ENCODE measurements around the gene GATAD2A. TPM values are rescaled to one million over a fixed set of nuclear protein-coding genes. Genes with fewer than 3 reads are reported as not detected.

GATAD2A gene
- total RNA-seq, 4 donors from 2014 or later = 67.8 to 99.9 (median 79.8) TPM

DNA sequence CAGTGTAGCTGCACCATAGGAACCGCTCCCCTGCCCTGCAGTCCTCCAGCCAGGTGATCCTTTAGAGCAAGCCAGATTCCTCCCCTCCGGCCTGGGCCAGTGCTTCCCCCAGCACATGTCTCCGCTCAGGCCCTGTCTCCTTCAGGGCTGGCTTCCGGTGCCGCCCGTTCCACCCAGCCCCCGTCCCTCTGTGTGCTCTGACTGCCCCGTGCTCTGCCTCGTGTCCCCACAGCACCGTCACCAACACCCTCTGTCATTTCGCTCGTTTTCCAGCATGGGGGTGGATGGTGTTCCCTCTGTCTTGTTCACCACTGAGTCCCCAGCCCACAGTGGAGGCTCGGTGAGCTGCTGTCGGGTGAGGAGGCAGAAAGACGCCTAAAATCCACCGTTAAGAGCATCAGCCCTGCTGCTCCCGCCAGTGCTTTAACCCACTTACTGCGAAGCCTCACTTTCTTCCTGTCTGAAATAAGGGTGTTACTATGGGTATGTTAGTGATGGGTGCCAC lies 55.3 kb downstream of the GATAD2A start:
- peak overlapping the region in 3 of 4 donors; percentile 6 to 29 (median 7) for H3K4me3 ChIP-seq
- TF ChIP-seq, protein P1, sequence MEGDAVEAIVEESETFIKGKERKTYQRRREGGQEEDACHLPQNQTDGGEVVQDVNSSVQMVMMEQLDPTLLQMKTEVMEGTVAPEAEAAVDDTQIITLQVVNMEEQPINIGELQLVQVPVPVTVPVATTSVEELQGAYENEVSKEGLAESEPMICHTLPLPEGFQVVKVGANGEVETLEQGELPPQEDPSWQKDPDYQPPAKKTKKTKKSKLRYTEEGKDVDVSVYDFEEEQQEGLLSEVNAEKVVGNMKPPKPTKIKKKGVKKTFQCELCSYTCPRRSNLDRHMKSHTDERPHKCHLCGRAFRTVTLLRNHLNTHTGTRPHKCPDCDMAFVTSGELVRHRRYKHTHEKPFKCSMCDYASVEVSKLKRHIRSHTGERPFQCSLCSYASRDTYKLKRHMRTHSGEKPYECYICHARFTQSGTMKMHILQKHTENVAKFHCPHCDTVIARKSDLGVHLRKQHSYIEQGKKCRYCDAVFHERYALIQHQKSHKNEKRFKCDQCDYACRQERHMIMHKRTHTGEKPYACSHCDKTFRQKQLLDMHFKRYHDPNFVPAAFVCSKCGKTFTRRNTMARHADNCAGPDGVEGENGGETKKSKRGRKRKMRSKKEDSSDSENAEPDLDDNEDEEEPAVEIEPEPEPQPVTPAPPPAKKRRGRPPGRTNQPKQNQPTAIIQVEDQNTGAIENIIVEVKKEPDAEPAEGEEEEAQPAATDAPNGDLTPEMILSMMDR (IDR thresholded peaks at IDR 0.05) = no peak
- no peak for TF ChIP-seq POLR2A (IDR thresholded peaks at IDR 0.05)
- peaks cover 0 to 13% (median 0%) of the 10 kb centered on the region in 3 donors for H3K36me3 ChIP-seq
- H3K27ac ChIP-seq = peak overlapping the region; percentile 66 to 83 (median 78)
- H3K27me3 ChIP-seq = no peaks in the 10 kb centered on the region
- H3K4me1 ChIP-seq = peaks cover 12 to 71% (median 50%) of the 10 kb centered on the region in 4 donors
- peak in 2 of 3 donors; percentile 55 to 79 for DNase-seq
- H3K9me3 ChIP-seq = no peaks in the 10 kb centered on the region

DNA sequence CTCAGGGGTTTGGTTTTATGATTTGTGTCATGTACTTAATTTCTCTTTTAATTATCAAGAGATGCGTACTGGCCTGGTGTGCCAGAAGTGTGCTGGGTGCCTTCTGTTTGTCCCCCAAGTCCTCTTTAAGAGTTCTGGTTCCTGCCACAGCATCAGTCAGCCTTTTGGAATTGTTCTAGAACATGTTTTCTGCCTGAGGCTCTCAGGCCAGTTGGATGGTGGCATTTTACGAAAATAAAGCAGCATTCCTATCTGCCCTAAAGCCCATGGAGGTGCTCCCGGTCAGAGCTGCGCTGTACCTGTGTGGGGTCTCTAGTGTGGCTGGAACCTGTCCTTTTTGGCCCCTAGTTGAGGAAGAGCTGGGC lies 55.8 kb downstream of the GATAD2A start:
- Histone ChIP-seq H3K4me1 (peaks cover 12 to 71% (median 50%) of the 10 kb centered on the region in 4 donors), H3K36me3 (peaks cover 0 to 18% (median 0%) of the 10 kb centered on the region in 3 donors), H3K27ac (peak overlapping the region; percentile 66 to 83 (median 78)), H3K27me3 (no peaks in the 10 kb centered on the region), H3K9me3 (no peaks in the 10 kb centered on the region), H3K4me3 (peak overlapping the region in 1 of 4 donors; percentile 6)
- TF ChIP-seq, protein P1 (IDR thresholded peaks at IDR 0.05) = no peak
- TF ChIP-seq POLR2A (IDR thresholded peaks at IDR 0.05) = no peak
- no peak for DNase-seq

DNA sequence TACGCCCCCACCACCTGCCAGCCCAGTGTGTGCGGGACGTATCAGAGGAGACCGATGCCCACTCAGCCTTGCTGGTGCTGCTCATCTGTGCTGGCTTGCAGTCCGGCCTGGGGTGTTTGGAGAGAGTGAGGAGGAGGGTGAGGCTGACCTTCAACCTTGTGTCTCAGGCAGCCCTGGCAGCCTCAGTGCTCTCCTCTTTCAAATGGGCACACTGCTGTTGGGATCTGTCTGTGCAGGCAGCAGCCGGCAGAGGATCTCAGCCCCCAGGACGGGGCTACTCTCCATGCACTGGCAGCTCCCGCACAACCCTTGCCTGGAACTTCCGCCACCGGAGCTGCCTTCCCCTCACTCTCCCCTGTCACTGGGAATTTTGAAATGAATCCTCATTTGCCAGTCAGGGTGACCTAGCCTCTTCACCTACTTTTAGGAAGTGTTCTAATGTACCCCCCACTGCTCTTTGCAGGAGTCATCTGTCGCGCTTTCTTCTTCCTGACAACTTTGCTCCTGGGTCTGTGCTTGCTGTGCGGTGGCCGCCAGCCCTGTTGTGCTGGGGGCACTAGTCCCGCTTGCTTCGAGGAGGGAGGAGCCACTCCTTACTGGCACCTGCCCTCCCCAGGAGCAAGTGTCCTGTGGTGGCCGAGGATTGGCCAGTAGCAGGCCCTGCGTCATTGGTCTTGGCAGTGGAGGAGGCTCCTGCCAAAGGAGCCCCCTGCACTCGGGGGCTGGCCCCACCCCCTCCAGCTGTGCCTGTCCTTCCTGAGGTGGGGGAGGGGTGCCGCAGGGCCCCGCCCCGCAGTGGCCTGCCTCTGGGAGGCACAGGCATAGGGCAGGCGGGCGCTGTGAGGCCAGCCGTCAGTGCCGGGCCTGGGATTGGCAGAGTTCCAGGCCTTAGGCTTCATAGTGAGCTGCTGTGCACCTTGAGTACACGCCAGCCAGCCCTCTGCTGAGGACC lies 56.5 kb downstream of the GATAD2A start:
- Histone ChIP-seq H3K27ac (peak overlapping the region; percentile 66 to 83 (median 78)), H3K4me3 (peak overlapping the region in 2 of 4 donors; percentile 6 to 18), H3K36me3 (peaks cover 0 to 24% (median 0%) of the 10 kb centered on the region in 3 donors), H3K9me3 (no peaks in the 10 kb centered on the region), H3K4me1 (peaks cover 12 to 71% (median 50%) of the 10 kb centered on the region in 4 donors), H3K27me3 (no peaks in the 10 kb centered on the region)
- TF ChIP-seq POLR2A (IDR thresholded peaks at IDR 0.05) = no peak
- DNase-seq = peak in 2 of 3 donors; percentile 61 to 69

DNA sequence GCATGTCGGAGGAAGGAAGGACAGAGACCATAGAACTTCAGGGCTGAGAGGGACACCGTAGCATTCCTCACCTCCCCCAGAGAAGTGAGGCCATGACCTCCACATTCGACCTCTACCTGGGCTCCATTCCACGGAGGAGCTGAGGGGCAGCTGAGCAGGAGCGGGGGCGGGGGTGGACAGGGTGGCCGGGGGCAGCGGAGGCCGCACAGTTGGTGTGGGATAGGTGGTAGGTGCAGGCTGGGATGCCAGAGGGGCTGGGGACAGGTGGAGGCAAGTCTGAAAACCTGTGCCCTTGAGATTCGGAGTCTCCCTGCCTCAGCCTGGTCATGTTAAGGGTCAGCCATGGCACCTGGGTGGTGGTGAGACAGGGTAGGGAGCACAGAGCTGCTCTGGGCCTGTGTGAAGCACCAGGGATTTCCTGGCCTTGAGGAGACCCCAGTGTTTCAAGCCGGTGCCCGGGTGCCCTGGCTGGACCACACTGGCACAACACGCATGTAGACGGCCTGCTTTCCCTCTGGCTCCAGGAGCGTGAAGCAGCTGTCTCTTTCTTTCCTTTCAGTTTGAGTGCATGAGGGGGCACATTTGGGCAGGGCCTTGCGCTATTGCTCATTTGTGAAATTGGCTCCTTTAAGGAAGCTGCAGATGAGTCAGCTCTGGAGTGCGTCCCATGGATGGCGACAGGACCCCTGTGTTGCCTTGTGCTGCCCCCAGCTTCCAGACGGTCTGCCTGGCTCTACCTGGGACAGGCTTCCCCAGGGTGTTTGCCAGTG lies 58.1 kb downstream of the GATAD2A start:
- peaks cover 0 to 40% (median 0%) of the 10 kb centered on the region in 3 donors for H3K36me3 ChIP-seq
- peaks cover 0 to 5% (median 2%) of the 10 kb centered on the region in 4 donors for H3K9me3 ChIP-seq
- H3K27ac ChIP-seq = peak overlapping the region; percentile 10 to 83 (median 78)
- no peak overlapping the region for H3K4me3 ChIP-seq
- no peaks in the 10 kb centered on the region for H3K27me3 ChIP-seq
- peaks cover 12 to 61% (median 43%) of the 10 kb centered on the region in 4 donors for H3K4me1 ChIP-seq
- no peak for DNase-seq
- no peak for TF ChIP-seq POLR2A (IDR thresholded peaks at IDR 0.05)
- TF ChIP-seq, protein P1 (IDR thresholded peaks at IDR 0.05) = no peak

DNA sequence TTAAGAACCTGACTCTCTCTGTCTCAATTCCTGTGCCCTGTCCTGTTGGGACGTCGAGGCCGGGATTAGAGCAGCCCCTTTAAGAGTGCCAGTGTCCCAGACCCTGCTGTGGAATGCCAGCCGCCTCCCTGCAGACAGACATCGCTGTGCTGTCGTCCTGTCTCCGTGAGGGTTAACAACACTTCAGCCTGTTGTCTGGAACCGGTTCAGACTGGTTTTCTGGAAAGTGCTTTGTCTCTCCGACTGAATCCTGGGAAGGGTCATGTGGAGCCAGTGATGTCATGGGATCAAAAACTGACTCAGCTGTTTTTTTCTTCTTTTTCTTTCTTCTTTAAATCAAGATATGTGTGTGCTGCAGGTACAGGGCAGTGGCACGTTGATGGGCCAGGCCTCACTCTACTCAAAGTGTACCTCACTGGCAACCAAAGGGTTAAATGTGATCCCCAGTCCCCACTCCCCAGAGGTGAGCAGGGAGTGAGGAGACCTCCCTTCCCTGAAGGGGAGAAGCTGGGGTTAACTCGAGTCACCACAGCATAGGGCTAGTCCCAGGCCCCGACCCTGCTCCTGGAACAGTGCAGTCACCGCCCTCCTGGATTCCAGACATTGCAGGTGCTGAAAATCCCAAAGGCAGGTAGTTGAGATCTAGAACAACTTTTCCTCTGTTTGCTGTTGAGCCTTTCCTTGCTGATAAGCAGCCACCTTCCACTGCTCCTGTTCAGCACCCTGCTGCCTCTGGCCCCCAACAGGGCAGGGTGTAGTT lies 59.0 kb downstream of the GATAD2A start:
- no peaks in the 10 kb centered on the region for H3K27me3 ChIP-seq
- H3K36me3 ChIP-seq = peaks cover 0 to 42% (median 0%) of the 10 kb centered on the region in 3 donors
- no peak overlapping the region for H3K4me3 ChIP-seq
- H3K4me1 ChIP-seq = peaks cover 12 to 53% (median 35%) of the 10 kb centered on the region in 4 donors
- DNase-seq = no peak
- H3K9me3 ChIP-seq = peaks cover 0 to 5% (median 2%) of the 10 kb centered on the region in 4 donors
- no peak for TF ChIP-seq POLR2A (IDR thresholded peaks at IDR 0.05)
- TF ChIP-seq, protein P1 (IDR thresholded peaks at IDR 0.05) = no peak
- H3K27ac ChIP-seq = peak overlapping the region in 1 of 4 donors; percentile 73

All from Peyer's patch (tissue), 4 donors.